GM12878 (cell line): ENCODE data around the gene SASH1.

Source experiments
- BCL3 ChIP-seq: IDR thresholded peaks from 2 replicates; pipeline ENCODE4 v1.6.1; 2011; ENCODE audit warnings: borderline replicate concordance, low read depth, mild to moderate bottlenecking, moderate library complexity, low read length; ENCODE audit not compliant: insufficient read depth, poor library complexity, severe bottlenecking
- BMI1 ChIP-seq: fragments of 450-650 bp; IDR thresholded peaks from 2 replicates; pipeline ENCODE4 v1.6.1; 2016; ENCODE audit warnings: mild to moderate bottlenecking, moderate library complexity, borderline replicate concordance
- NBN ChIP-seq: fragments of 450-650 bp; IDR thresholded peaks from 2 replicates; pipeline ENCODE4 v1.6.1; 2016
- NFYB ChIP-seq: IDR thresholded peaks from 2 replicates; pipeline ENCODE4 v1.6.1; 2011; ENCODE audit warnings: low read depth, mild to moderate bottlenecking, low read length, improper control_type of control experiment, moderate library complexity; ENCODE audit not compliant: insufficient read depth
- SMAD1 ChIP-seq: fragments of 450-650 bp; IDR thresholded peaks from 2 replicates; pipeline ENCODE4 v1.6.1; 2018; ENCODE audit warnings: mild to moderate bottlenecking, low read depth; ENCODE audit not compliant: partially characterized antibody
- YY1 ChIP-seq: IDR thresholded peaks from 2 replicates; pipeline ENCODE4 v1.6.1; 2011; ENCODE audit warnings: low read depth, mild to moderate bottlenecking, low read length

DNA sequence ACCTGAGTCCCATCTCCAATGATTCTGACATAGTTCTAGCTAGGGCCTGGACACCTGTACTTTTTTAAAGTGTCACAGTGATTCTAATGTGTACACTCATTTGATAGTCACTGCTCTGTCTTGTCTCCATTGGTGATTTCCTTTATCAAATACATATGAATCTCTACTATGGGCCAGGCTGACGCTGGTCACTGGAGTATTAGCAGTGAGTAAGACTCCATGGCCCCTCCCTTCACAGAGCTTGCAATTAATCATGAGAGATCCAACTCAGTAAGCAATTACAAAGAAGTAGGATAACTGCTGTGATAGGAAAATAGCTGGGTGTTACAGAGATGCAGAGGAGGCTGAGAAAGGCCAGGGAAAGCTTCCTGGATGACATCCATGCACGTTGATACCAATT is 19.3 kb upstream of the SASH1 start:
- no peak for TF ChIP-seq BCL3
- TF ChIP-seq BMI1: no peak
- no peak for TF ChIP-seq SMAD1
- no peak for TF ChIP-seq NBN
- no peak for TF ChIP-seq YY1
- no peak for TF ChIP-seq NFYB
